ENCODE measurements around the gene SORCS2.

DNA sequence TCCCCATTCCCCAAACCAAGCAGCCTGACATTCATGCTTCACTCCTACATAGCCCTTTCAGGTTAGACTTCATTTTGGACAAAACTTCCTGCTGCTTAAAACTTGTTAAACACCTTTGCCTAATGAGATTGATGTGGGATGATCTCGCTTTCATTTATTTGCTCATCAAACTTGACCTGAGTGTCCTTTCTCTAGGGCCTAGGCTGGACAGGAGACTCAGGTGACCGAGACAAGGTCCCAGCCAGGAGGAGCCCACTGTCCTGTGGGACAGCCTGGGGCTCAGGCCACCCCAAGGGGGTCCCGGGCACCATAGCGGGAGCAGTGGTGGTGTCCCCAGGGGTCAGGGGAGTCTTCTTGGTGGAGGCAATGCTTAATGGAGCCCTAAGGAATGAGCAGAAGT, 266.1 kb downstream of the SORCS2 start:
- TF ChIP-seq, protein P1, sequence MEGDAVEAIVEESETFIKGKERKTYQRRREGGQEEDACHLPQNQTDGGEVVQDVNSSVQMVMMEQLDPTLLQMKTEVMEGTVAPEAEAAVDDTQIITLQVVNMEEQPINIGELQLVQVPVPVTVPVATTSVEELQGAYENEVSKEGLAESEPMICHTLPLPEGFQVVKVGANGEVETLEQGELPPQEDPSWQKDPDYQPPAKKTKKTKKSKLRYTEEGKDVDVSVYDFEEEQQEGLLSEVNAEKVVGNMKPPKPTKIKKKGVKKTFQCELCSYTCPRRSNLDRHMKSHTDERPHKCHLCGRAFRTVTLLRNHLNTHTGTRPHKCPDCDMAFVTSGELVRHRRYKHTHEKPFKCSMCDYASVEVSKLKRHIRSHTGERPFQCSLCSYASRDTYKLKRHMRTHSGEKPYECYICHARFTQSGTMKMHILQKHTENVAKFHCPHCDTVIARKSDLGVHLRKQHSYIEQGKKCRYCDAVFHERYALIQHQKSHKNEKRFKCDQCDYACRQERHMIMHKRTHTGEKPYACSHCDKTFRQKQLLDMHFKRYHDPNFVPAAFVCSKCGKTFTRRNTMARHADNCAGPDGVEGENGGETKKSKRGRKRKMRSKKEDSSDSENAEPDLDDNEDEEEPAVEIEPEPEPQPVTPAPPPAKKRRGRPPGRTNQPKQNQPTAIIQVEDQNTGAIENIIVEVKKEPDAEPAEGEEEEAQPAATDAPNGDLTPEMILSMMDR (IDR thresholded peaks at IDR 0.05; ENCODE audit: borderline replicate concordance, extremely low read depth, low read length, poor library complexity, severe bottlenecking), result no peak
- no peak for TF ChIP-seq EZH2 (IDR thresholded peaks at IDR 0.05; ENCODE audit: borderline replicate concordance, low read depth, low read length, severe bottlenecking)
